Measurements from ENCODE around the gene PTK7.

GRCh38 chr6:43125119-43125518 is 49.0 kb downstream of the PTK7 start:
- TF ChIP-seq CTCF (conservative IDR thresholded peaks at IDR 0.05), result no peak
- TF ChIP-seq EZH2 (IDR thresholded peaks at IDR 0.05; ENCODE audit: low read depth), result no peak

Measured in PC-9 (cell line).